ENCODE results near the gene CENPB.

Gene CENPB

GRCh38 chr20:3767427-3768341, 18.9 kb downstream of the CENPB start, which contains the start of gene ADISSP:
ADISSP (minus strand) TSS chr20:3767753; CDS start chr20:3760100, 7,653 bp downstream.
- DNase-seq (ENCODE audit: low read depth in 1 of 2, low spot score in 1 of 2) = peak; percentile 93 to 95

GRCh38 chr20:3767110-3767426, 19.5 kb downstream of the CENPB start:
- DNase-seq (ENCODE audit: low read depth in 1 of 2, low spot score in 1 of 2) = no peak

- DNase-seq (ENCODE audit: low read depth in 1 of 2, low spot score in 1 of 2) = no peak
These were observed 20.0 kb downstream of the CENPB start for GRCh38 chr20:3766422-3767109.

GRCh38 chr20:3765171-3765882, 21.2 kb downstream of the CENPB start:
- no peak for DNase-seq (ENCODE audit: low read depth in 1 of 2, low spot score in 1 of 2)

- DNase-seq (ENCODE audit: low read depth in 1 of 2, low spot score in 1 of 2) = no peak
These were observed 21.9 kb downstream of the CENPB start for GRCh38 chr20:3764659-3765058.

- DNase-seq (ENCODE audit: low read depth in 1 of 2, low spot score in 1 of 2) = no peak
These were observed 22.6 kb downstream of the CENPB start for GRCh38 chr20:3763671-3764601.

- no peak for DNase-seq (ENCODE audit: low read depth in 1 of 2, low spot score in 1 of 2)
These were observed 25.7 kb downstream of the CENPB start for GRCh38 chr20:3760655-3761348.

- no peak for DNase-seq (ENCODE audit: low read depth in 1 of 2, low spot score in 1 of 2)
These were observed 26.7 kb downstream of the CENPB start for GRCh38 chr20:3759884-3760283.

- no peak for DNase-seq (ENCODE audit: low read depth in 1 of 2, low spot score in 1 of 2)
These were observed 27.2 kb downstream of the CENPB start for GRCh38 chr20:3759316-3759823.

GRCh38 chr20:3758566-3758965, 28.0 kb downstream of the CENPB start:
- DNase-seq (ENCODE audit: low read depth in 1 of 2, low spot score in 1 of 2) = no peak

GRCh38 chr20:3757268-3757667, 29.3 kb downstream of the CENPB start:
- DNase-seq (ENCODE audit: low read depth in 1 of 2, low spot score in 1 of 2) = no peak

- no peak for DNase-seq (ENCODE audit: low read depth in 1 of 2, low spot score in 1 of 2)
These were observed 30.6 kb downstream of the CENPB start for GRCh38 chr20:3755814-3756480.

GRCh38 chr20:3755269-3755668, 31.3 kb downstream of the CENPB start:
- DNase-seq (ENCODE audit: low read depth in 1 of 2, low spot score in 1 of 2) = no peak

GRCh38 chr20:3754276-3754630, 32.3 kb downstream of the CENPB start:
- no peak for DNase-seq (ENCODE audit: low read depth in 1 of 2, low spot score in 1 of 2)

GRCh38 chr20:3753501-3754275, 32.9 kb downstream of the CENPB start:
- DNase-seq (ENCODE audit: low read depth in 1 of 2, low spot score in 1 of 2) = no peak

- peak in 1 of 2 donors; percentile 20 for DNase-seq (ENCODE audit: low read depth in 1 of 2, low spot score in 1 of 2)
These were observed 33.4 kb downstream of the CENPB start for GRCh38 chr20:3753098-3753497.

GRCh38 chr20:3752386-3752759, 34.2 kb downstream of the CENPB start:
- DNase-seq (ENCODE audit: low read depth in 1 of 2, low spot score in 1 of 2) = no peak

GRCh38 chr20:3751675-3752385, 34.7 kb downstream of the CENPB start:
- peak; percentile 20 to 42 for DNase-seq (ENCODE audit: low read depth in 1 of 2, low spot score in 1 of 2)

All from stimulated activated CD4-positive, alpha-beta T cell treated with anti-CD3 and anti-CD28 coated beads, Interleukin-15, amount 100 ng/mL, for 1 hour (primary cell).